DOHH2 (cell line): ENCODE results near the gene KRT77.

ENCODE experiments used
- H3F3A ChIP-seq: fragments of 200-600 bp; sonication (generic), shearing (Covaris generic); 2 replicates; pipeline ENCODE4 v1.6.0; 2016; ENCODE audit warnings: antibody characterized with exemption, mild to moderate bottlenecking; ENCODE audit not compliant: control insufficient read depth, insufficient read depth
- H3K27ac ChIP-seq: fragments of 200-600 bp; sonication (generic); 2 replicates; pipeline ENCODE4 v1.5.1; 2014; ENCODE audit warnings: low read depth, mild to moderate bottlenecking, low read length, moderate library complexity
- H3K27me3 ChIP-seq: fragments of 200-600 bp; sonication (generic); 2 replicates; pipeline ENCODE4 v1.6.1; 2014; ENCODE audit warnings: mild to moderate bottlenecking, low read length, mixed read lengths; ENCODE audit not compliant: control insufficient read depth
- H3K36me3 ChIP-seq: fragments of 200-600 bp; sonication (generic); 2 replicates; pipeline ENCODE4 v1.6.1; 2014; ENCODE audit warnings: mild to moderate bottlenecking, low read length, moderate library complexity, mixed read lengths; ENCODE audit not compliant: control insufficient read depth
- H3K4me1 ChIP-seq: fragments of 200-600 bp; sonication (generic); 2 replicates; pipeline ENCODE4 v1.6.1; 2014; ENCODE audit warnings: mild to moderate bottlenecking, low read length, mixed read lengths; ENCODE audit not compliant: control insufficient read depth
- H3K4me2 ChIP-seq: fragments of 200-600 bp; sonication (generic); 2 replicates; pipeline ENCODE4 v1.6.0; 2014; ENCODE audit warnings: mild to moderate bottlenecking, low read length, moderate library complexity
- H3K4me3 ChIP-seq: fragments of 200-600 bp; sonication (generic); 2 replicates; pipeline ENCODE4 v1.5.1; 2014; ENCODE audit warnings: mild to moderate bottlenecking, low read length, mixed read lengths
- H3K79me2 ChIP-seq: fragments of 200-600 bp; sonication (generic); 2 replicates; pipeline ENCODE4 v1.6.1; 2014; ENCODE audit warnings: mild to moderate bottlenecking, low read length, mixed read lengths; ENCODE audit not compliant: control insufficient read depth
- H3K9me2 ChIP-seq: fragments of 200-600 bp; sonication (generic); replicated peaks from 2 replicates; pipeline ENCODE4 v1.6.1; 2014; ENCODE audit warnings: mild to moderate bottlenecking, low read length, mixed read lengths; ENCODE audit not compliant: control insufficient read depth
- H3K9me3 ChIP-seq: fragments of 200-600 bp; sonication (generic); 2 replicates; pipeline ENCODE4 v1.6.1; 2014; ENCODE audit warnings: antibody characterized with exemption, low read length, mixed read lengths; ENCODE audit not compliant: control insufficient read depth, insufficient read depth
- H4K20me1 ChIP-seq: fragments of 200-600 bp; sonication (generic); 2 replicates; pipeline ENCODE4 v1.6.0; 2014; ENCODE audit warnings: low read depth, mild to moderate bottlenecking, antibody characterized with exemption, low read length, moderate library complexity; ENCODE audit not compliant: control insufficient read depth, insufficient read depth
- EZH2phosphoT487 ChIP-seq: fragments of 200-600 bp; sonication (generic); IDR thresholded peaks from 2 replicates; pipeline ENCODE4 v1.6.1; 2017; ENCODE audit warnings: borderline replicate concordance, mild to moderate bottlenecking, antibody characterized with exemption, low read length, moderate library complexity, mixed read lengths
- TF ChIP-seq, protein P1 (sequence below): fragments of 200-600 bp; sonication (generic); IDR thresholded peaks from one replicate; pipeline ENCODE4 v1.5.1; 2014; ENCODE audit warnings: antibody characterized with exemption, mild to moderate bottlenecking, low read depth, low read length; ENCODE audit not compliant: poor library complexity, severe bottlenecking

KRT77 gene

DNA sequence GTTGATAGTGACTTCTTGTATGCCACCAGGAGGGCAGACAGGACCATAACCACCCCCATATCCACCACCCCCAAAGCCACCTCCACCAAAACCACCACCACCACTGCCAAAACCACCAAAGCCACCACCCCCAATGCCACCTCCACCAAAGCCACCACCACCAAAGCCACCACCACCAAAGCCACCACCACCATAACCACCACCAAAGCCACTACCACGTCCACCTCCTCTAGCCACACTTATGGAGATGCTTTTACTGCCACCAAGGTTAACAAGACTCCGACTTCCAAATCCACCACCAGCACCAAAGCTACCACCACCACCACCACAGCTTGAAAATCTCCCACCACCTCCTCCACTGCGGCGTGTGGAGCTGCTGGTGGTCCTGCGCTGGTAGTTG is 23.4 kb downstream of the KRT77 start:
- Histone ChIP-seq H3F3A (no peaks in the 10 kb centered on the region), H3K79me2 (no peaks in the 10 kb centered on the region), H3K27me3 (peaks cover 4% of the 10 kb centered on the region), H3K4me2 (no peak overlapping the region), H3K36me3 (no peaks in the 10 kb centered on the region), H3K27ac (no peak overlapping the region), H3K9me3 (no peaks in the 10 kb centered on the region), H3K4me1 (no peaks in the 10 kb centered on the region), H4K20me1 (no peaks in the 10 kb centered on the region), H3K9me2 (no peaks in the 10 kb centered on the region), H3K4me3 (no peak overlapping the region)
- TF ChIP-seq EZH2phosphoT487, result no peak
- TF ChIP-seq, protein P1, sequence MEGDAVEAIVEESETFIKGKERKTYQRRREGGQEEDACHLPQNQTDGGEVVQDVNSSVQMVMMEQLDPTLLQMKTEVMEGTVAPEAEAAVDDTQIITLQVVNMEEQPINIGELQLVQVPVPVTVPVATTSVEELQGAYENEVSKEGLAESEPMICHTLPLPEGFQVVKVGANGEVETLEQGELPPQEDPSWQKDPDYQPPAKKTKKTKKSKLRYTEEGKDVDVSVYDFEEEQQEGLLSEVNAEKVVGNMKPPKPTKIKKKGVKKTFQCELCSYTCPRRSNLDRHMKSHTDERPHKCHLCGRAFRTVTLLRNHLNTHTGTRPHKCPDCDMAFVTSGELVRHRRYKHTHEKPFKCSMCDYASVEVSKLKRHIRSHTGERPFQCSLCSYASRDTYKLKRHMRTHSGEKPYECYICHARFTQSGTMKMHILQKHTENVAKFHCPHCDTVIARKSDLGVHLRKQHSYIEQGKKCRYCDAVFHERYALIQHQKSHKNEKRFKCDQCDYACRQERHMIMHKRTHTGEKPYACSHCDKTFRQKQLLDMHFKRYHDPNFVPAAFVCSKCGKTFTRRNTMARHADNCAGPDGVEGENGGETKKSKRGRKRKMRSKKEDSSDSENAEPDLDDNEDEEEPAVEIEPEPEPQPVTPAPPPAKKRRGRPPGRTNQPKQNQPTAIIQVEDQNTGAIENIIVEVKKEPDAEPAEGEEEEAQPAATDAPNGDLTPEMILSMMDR, result no peak

DNA sequence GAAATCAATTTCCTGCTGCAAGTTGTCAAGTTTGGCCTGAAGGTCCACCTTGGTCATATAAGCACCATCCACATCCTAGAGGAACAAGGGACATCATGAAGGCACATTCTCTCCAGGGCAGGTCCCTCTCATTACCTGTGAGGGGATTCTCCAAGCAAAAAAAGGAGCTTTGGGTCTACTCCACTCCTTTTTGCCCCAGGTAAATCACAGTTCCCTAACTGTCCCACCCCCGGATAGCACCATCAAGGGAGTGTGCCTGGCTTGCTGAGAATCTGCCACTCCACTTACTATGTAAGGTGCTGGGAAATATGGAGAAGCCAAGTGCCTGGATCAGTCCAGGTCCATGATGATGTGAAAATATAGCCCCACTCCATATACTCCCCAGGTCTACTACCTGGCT is 25.7 kb downstream of the KRT77 start:
- no peaks in the 10 kb centered on the region for H3K4me1 ChIP-seq
- H3K9me3 ChIP-seq, result no peaks in the 10 kb centered on the region
- no peaks in the 10 kb centered on the region for H3K79me2 ChIP-seq
- H4K20me1 ChIP-seq, result no peaks in the 10 kb centered on the region
- peaks cover 7% of the 10 kb centered on the region for H3K27me3 ChIP-seq
- no peak overlapping the region for H3K4me3 ChIP-seq
- H3K36me3 ChIP-seq, result no peaks in the 10 kb centered on the region
- no peaks in the 10 kb centered on the region for H3F3A ChIP-seq
- TF ChIP-seq, protein P1, result no peak
- no peak for TF ChIP-seq EZH2phosphoT487
- H3K27ac ChIP-seq, result no peak overlapping the region
- H3K4me2 ChIP-seq, result no peak overlapping the region
- H3K9me2 ChIP-seq, result no peaks in the 10 kb centered on the region

DNA sequence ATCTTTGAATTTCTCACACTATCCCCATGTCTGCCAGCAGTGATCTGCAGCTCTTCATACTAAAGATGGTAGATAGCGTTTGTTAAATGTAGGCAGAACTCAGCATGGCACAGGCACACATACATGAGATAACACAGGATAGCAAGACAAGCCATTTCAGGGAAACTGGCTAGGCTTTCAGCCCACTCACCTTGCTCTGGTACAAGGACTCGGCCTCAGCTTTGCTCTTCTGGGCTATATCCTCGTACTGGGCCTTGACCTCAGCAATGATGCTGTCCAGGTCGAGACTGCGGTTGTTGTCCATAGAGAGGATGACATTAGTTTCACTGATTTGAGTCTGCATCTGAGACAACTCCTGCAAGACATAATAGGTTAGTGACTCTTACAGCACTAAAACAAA is 26.2 kb downstream of the KRT77 start:
- Histone ChIP-seq H3K4me1 (no peaks in the 10 kb centered on the region), H3K36me3 (no peaks in the 10 kb centered on the region), H3K9me2 (no peaks in the 10 kb centered on the region), H3K27ac (no peak overlapping the region), H3K9me3 (no peaks in the 10 kb centered on the region), H3K79me2 (no peaks in the 10 kb centered on the region), H3K27me3 (peaks cover 7% of the 10 kb centered on the region), H3F3A (no peaks in the 10 kb centered on the region), H3K4me2 (no peak overlapping the region), H3K4me3 (no peak overlapping the region), H4K20me1 (no peaks in the 10 kb centered on the region)
- TF ChIP-seq EZH2phosphoT487, result no peak
- TF ChIP-seq, protein P1, result no peak

DNA sequence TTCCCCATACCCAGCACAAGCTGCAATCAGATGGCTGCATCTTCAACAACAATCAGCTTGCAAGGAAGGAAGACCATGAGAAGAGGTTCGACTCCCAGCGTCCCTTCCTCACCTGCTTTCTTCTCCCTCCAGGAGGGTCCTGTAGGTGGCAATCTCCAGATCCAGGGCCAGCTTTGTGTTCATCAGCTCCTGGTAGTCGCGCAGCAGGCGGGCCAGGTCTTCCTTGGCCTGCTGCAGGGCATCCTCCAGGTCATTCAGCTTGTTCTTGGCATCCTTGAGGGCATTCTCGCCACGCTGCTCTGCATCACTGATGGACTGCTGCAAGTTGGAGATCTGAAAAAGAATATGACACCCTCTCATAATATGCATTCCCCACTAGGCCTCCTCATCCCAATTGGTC is 27.2 kb downstream of the KRT77 start:
- no peaks in the 10 kb centered on the region for H3K36me3 ChIP-seq
- no peaks in the 10 kb centered on the region for H3K4me1 ChIP-seq
- no peaks in the 10 kb centered on the region for H3K9me2 ChIP-seq
- no peaks in the 10 kb centered on the region for H3K9me3 ChIP-seq
- no peaks in the 10 kb centered on the region for H3F3A ChIP-seq
- TF ChIP-seq, protein P1, result no peak
- no peak for TF ChIP-seq EZH2phosphoT487
- no peaks in the 10 kb centered on the region for H3K79me2 ChIP-seq
- H3K4me2 ChIP-seq, result no peak overlapping the region
- no peaks in the 10 kb centered on the region for H4K20me1 ChIP-seq
- no peak overlapping the region for H3K27ac ChIP-seq
- H3K4me3 ChIP-seq, result no peak overlapping the region
- H3K27me3 ChIP-seq, result peaks cover 7% of the 10 kb centered on the region
